Measurements from ENCODE around the gene RPH3AL.
A peak's percentile ranks its signal among the peaks of the same experiment; 100 is the strongest.
"Not testable (repeated sequence)": the region's sequence is repeated elsewhere in the genome, so short reads cannot be mapped to it uniquely, and the experiment has no call there.

The RPH3AL gene

DNA sequence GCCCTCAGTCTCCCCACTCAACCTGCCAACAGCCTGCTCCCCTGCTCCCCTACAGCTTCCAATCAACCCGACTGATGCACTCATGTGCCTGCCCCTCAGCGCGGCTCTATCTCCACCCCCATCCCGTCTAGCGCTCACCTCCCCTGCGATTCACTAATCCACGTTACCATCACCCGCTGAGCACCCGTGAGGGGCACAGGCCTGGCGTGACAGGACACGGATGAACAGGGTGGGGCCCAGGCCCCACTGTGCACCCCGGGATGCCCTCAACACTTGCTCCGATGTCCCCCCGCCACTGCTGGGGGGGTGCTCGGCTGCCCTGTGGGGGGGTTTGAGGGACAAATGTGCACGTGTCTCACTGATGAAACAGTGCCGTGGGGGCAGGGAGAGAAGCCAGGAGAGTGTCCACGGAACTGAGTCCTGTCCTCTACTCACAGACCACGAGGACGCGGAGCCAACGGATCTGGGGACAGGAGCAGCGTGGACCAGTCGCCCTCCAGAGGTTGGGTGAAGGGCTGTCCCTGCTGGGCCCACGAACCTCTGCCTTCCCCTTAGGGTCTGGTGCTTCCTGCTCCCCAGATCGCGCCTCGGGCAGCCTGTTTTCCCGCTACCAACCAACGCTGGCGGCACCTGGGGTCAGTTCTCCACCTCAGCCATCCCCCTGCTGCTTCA is 66.7 kb downstream of the RPH3AL start:
- FAIRE-seq (no peak), DNase-seq (ENCODE audit: insufficient read length, low spot score) (no peak)

DNA sequence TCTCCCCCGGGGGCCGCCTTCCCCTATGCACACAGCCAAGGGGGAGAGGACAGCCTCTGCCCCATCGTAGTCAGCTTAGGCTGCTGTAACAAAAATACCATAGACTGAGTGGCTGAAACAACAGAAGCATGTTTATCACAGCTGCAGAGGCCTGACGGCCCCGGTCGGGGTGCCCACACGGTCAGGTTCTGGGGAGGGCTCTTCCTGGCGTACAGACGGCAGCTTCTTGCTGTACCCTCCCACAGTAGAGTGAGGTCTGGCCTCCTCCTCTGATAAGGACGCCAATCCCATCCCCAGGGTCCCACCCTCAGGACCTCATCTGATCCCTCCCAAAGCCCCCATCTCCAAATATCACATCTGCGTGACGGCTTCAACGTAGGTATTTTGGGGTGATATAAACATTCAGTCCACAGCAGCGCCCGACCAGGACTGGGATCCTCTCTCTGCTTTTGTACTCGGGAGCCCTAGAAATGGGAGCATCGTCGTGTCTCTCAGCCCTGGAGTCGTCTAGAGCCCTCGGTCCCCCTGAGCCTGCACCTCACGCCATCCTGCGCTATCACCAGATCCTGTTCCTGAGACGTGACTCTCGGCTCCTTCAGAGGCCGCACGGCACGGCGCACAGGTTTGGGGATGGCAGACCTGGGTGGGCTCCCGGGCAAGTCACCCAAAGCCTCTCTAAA is 67.8 kb downstream of the RPH3AL start:
- FAIRE-seq (no peak), DNase-seq (ENCODE audit: insufficient read length, low spot score) (no peak)

DNA sequence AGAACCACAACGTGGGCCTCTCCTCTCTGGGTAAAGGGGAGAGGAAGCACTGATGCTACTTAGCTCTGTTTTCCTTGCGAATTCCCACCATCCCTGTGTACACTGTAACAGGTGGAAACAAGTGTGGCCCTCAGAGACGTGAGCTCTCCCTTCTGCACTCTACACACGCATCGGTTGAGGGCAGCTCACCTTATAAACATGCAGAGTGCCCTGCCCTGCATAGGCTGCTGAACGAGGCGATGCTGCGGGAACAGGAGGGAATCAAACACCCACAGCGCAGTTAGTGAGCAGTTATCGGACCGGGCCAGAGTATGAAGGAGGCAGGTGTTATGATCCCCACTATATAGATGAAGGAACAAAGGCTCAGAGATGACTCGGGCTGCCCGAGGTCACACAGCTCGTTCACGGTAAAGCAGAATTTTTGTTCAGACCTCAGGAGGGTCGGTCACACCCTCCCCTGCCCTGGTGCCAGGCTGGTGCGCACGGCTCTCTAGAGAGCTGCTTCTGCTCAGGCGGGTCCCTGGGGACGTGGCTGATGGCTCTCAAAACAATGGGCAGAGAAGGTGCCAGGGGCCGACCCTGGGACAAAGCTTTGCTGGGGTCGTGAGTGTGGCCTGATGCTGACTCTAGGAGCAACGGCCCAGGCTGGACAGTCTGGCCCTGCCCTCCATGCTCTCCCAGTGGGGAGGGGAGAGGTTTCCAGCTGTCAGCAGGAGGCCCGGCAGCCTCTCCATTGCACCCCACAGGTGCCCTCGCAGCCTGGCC is 68.5 kb downstream of the RPH3AL start:
- no peak for DNase-seq (ENCODE audit: insufficient read length, low spot score)
- no peak for FAIRE-seq

DNA sequence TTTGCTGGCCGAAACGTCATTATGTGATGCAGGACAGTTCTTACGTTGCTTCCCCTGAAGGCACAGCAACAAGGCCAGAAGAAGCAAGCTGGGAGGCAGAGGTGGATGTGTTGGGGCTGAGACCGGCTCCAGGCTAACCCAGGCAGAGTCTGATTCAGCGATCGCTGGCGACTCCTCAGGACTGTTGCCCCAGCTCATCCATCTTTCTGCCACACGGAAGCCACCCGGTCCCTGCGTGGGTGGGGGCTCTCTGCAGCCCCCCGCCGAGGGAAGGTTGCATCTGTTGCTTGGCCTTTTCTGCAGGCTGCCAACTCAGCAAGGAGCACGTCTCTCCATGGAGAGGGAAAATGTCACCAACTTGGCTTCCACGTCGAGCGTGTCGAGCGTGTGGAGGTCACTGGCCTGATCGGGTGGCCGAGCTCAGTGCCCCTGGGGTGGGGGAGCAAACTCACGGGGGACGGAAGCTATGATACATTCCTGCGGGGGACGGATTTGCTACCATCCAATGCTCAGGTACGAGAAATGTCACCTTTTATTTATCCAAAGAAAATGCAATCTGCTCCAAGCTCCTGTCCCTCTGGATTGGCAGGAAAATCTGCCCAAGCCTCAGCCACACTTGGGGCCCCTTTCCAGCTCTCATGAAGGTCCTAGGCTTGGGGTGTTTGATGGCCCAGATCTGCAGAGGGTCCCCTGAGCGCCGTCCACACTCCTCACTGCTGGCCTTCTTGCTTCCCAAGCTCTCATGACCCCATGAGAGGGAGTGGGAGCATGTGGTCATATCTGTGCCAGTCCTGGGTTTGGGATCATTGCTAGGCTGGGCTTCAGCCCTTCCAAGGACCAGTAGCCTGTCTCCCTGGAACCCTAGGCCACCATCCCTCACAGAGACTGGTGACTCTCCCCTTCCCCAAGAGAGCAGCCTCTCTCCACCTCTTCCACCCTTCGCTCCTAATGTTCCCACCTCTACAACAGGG is 69.4 kb downstream of the RPH3AL start:
- FAIRE-seq, result no peak

DNA sequence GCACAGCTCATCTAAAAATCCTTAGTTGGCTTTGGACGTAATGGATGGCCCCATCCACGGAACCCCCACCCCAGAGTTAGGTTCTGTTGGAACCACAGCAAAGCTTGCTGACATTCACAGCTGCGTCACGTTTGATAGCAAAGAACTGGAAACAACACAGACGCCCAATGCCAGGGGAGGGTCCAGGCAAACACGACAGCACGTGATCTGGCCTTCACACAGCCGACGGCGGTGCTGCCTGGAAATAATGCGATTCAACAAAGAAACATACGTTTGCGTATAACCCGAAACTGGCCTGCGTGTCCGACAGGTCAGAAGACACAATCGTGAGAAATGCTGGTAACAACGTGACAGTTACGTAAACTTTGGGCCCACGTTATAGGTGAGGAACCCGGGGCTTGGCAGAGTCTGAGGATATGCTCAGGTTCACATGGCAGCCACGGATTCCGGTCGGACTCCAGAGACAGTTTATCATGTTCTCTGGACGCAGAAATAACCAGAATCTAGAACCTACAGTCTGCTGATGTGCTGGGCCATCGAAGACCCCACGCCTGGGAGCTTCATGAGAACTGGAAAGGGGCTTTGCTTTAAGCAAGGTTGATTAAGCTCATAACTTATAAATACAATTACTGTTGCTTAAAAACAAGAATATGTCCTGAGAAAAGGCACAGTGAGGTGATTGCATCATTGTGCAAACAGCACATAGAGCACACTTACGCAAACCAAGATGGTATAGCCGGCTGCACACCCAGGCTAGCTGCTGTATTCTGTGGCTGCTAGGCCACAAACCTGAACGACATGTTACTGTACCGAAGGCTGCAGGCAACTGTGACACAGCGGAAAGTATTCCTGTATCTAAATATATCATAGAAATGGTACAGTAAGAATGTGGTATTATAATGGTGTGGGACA is 70.4 kb downstream of the RPH3AL start:
- peak; percentile 13 for FAIRE-seq
- DNase-seq (ENCODE audit: insufficient read length, low spot score), result no peak

More for the DNA sequence above, 69.4 kb downstream of the RPH3AL start:
- no peak for DNase-seq (ENCODE audit: insufficient read length, low spot score)

DNA sequence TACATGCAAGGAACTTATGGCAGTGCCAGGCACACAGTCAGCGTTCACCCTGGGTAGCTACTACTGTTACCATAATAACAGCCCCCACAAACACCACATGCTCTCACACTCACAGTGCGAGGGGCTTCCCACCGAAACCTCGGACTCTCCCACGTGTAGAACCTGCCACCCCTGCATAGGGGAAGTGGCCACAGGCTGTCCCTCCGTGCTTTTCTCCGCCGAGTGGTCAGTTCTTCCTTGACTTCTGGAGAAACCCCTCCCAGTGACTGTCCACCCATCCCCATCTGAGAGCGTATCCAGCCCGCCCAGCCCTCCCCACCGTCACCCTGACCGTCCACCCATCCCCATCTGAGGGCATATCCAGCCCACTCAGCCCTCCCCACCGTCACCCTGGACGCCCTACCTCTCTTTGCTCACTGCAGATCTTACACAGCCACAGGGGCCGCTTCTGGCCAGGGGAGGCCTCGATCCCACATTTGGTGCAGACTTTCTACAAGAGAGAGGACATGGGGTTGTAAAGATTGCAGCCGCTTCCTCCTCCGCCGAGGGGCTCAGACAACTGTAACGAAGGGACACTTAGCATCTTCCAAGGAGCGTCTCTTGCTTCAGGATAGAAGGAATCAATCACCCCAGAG is 71.1 kb downstream of the RPH3AL start:
- FAIRE-seq, result no peak
- no peak for DNase-seq (ENCODE audit: insufficient read length, low spot score)

DNA sequence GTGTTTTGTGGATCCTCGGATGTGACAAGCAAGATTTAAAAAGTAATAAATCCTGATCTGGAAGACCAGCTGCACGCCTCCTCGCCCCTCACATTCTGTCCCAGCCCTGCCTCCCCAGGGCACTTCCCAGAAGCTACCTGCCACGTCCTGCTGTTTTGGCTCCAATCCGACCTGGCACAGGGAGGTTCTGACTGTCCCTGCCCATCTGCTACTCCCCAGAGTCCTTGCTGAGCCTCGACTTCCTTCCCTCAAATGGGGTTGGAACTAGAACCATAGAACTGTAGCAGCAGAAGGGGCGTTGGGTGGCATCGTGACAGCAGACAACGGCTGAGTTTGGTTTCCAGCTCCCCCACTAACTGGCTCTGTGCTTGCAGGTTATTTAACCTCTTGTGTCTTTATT is 71.7 kb downstream of the RPH3AL start:
- DNase-seq (ENCODE audit: insufficient read length, low spot score) (no peak), FAIRE-seq (no peak)

DNA sequence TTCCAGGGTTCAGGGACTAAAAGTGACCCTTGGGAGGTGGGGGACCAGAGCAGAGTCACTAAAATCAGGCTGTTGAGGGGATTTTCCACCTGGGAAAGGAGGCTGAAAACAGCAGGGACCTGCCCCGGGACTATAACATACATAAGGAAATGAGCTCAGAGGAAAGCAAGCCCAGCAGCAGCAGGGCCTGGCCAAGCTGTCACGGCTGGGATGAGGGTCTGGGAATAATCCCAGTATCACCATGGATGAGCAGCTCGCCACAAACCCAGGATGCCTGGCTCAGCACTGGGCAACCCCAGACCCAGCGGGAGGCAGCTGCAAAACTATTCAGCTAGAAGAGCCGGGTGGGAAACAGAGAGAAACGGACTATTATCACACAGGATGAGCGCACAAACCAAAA is 72.4 kb downstream of the RPH3AL start:
- no peak for DNase-seq (ENCODE audit: insufficient read length, low spot score)
- FAIRE-seq, result no peak

DNA sequence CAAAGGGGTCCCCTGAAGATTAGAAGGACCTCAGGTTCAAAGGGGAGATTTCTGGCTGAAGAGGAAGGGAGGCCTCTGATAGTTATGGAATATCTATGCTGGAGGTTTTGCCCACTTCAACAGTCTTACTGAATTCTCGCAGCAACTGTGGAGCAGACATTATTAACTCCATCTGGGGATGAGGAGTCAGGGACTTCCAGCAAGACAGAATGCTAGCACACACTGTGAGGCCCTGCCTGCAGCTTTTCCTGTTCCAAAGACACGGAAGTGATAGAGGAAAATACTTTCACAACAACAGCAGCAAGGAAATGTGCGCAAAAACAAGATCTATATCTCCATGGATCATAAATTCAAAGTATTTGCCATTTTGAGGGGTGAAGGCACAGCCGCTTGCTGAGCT is 72.8 kb downstream of the RPH3AL start:
- FAIRE-seq (no peak), DNase-seq (ENCODE audit: insufficient read length, low spot score) (no peak)

DNA sequence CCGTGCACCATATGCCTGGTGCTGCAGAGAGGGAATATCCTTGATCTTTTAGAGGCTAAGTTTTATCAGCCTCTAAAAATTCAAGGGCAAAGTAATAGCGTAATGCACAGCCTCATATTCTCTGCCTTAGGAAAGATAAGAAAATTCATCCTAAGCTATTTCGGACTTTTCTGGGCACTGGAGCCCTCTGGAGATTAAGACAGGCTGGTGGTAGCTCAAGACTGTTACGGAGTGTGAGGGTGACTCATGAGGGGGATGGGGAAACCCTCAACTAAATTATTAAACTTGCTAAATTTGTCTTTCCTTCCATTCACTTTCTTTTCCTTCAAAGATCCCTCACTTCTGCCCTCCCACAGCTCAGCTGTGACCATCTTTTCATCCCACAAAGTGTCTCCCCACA is 73.3 kb downstream of the RPH3AL start:
- DNase-seq (ENCODE audit: insufficient read length, low spot score) (no peak), FAIRE-seq (no peak)

DNA sequence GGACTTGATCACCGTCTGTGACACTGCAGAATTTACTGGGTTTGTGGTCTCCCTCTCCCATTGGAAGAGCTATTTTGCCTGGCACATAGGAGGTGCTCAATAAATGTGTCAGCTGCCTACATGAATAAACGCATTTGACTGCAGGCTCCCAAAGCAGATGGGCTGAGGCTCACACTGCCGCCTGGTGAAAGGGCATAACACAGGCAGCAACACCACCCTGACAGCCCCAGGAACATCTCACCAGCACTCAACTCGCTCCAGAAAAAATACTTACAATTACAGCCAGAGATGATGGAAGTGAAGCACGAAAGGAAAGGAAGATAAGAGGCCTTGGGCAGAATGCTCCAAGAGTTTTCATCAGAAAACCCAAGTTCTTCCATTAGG is 73.9 kb downstream of the RPH3AL start:
- DNase-seq (ENCODE audit: insufficient read length, low spot score) (no peak), FAIRE-seq (no peak)

DNA sequence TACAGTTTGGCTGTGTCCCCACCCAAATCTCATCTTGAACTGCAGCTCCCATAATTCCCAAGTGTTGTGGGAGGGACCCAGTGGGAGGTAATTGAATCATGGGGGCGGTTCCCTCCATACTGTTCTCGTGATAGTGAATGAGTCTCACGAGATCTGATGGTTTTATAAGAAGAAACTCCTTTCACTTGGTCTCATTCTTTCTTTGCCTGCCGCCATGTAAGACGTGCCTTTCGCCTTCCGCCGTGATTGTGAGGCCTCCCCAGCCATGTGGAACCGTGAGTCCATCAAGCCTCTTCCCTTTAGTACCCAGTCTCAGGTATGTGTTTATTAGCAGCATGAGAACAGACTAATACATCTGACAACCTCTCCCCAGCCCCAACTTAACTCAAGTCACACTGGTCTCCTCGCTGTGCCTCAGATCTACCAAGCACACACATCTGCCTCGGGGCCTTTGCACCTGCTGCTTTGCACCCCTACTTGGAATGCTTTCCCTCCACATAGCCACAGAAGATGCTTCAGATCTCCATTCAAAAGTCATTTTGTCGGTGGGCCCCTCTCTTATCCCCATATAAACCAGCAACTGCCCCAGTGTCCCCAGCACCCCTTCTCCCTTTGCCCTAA is 74.4 kb downstream of the RPH3AL start:
- DNase-seq (ENCODE audit: insufficient read length, low spot score) (no peak), FAIRE-seq (no peak)

DNA sequence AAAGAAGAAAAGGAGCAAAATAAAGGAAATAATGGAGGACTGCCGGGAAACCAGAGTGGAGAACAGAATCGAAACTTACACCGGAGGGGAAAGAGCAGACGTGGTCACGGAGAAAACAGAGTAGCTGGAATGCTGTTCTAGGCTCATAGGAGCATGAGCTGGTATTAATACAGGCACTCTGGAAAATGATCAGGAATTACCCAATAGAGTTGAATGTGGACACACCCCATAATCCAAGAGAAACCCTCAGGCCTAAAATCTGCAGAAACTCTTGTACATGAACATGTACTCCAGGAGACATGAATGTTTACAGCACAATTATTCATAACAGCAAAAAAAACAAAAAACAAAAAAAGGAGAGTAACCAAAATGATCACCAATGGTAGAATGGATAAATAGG is 77.7 kb downstream of the RPH3AL start:
- FAIRE-seq (no peak), DNase-seq (ENCODE audit: insufficient read length, low spot score) (no peak)

DNA sequence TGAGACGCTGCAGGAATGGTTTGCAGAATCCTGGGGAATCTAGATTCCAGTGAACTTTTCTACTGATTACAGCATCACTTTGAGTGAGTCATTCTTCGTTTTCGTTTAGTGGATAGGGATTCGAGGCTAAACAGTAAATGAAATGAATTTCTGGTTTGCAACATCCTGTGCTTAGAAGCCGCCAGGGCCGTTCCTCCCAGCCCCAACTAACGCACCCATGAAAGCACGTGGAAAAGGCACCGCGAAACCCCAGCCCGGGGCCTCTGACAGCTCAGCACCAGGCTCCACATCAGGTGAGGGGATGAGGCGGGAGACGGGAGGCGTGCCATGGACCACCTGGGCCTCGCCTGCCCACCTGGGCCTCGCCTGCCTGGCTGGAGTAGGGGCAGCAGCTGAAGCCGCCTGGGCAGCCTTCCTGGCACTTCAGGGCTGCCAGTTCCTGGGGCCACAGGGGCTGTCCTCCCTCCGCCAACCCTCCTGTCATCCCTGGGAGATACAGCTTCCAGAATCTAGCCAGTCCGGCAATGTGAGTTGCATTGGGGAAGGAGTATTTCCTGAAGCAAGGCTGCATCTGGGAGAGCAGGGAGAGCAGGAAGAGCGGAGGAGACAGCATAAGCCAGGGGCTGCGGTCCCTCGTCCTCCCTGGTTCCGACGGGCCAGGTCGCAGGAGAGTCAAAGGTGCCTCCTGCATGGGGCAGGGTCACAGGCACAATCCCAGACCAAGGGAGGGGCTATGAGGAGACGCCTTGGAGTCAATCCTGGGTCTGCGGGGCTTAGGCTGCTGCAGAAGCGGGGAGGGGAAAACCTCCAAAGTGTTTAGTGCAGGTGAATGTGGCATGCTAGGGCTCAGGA is 78.4 kb downstream of the RPH3AL start:
- FAIRE-seq (no peak), DNase-seq (ENCODE audit: insufficient read length, low spot score) (no peak)

DNA sequence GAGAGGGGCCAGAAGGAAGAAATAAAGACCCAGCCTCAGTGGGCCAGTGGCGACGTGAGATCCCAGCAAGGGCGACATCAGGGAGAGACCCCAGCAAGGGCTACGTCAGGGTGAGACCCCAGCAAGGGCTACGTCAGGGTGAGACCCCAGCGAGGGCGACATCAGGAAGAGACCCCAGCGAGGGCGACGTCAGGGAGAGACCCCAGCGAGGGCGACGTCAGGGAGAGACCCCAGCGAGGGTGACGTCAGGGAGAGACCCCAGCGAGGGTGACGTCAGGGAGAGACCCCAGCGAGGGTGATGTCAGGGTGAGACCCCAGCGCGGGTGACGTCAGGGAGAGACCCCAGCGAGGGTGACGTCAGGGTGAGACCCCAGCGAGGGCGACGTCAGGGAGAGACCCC is 79.8 kb downstream of the RPH3AL start:
- not testable (repeated sequence) for DNase-seq (ENCODE audit: insufficient read length, low spot score); FAIRE-seq

DNA sequence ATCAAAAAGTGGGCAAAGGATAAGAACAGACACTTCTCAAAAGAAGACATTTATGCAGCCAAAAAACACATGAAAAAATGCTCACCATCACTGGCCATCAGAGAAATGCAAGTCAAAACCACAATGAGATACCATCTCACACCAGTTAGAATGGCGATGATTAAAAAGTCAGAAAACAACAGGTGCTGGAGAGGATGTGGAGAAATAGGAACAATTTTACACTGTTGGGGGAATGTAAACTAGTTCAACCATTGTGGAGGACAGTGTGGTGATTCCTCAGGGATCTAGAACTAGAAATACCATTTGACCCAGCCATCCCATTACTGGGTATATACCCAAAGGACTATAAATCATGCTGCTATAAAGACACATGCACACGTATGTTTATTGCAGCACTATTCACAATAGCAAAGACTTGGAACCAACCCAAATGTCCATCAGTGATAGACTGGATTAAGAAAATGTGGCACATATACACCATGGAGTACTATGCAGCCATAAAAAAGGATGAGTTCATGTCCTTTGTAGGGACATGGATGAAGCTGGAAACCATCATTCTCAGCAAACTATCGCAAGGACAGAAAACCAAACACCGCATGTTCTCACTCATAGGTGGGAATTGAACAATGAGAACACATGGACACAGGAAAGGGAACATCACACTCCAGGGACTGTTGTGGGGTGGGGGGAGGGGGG is 80.5 kb downstream of the RPH3AL start:
- not testable (repeated sequence) for FAIRE-seq; DNase-seq (ENCODE audit: insufficient read length, low spot score)

Measured in HTR-8/SVneo (cell line).